LNCAP (cell line): ENCODE results near the gene NT5C3A.

Experiments used
- TF ChIP-seq, protein P1 (sequence below): fragments of 450-650 bp; IDR thresholded peaks from 2 replicates; pipeline ENCODE4 v1.5.1; 2017; ENCODE audit warnings: mild to moderate bottlenecking

NT5C3A gene

DNA sequence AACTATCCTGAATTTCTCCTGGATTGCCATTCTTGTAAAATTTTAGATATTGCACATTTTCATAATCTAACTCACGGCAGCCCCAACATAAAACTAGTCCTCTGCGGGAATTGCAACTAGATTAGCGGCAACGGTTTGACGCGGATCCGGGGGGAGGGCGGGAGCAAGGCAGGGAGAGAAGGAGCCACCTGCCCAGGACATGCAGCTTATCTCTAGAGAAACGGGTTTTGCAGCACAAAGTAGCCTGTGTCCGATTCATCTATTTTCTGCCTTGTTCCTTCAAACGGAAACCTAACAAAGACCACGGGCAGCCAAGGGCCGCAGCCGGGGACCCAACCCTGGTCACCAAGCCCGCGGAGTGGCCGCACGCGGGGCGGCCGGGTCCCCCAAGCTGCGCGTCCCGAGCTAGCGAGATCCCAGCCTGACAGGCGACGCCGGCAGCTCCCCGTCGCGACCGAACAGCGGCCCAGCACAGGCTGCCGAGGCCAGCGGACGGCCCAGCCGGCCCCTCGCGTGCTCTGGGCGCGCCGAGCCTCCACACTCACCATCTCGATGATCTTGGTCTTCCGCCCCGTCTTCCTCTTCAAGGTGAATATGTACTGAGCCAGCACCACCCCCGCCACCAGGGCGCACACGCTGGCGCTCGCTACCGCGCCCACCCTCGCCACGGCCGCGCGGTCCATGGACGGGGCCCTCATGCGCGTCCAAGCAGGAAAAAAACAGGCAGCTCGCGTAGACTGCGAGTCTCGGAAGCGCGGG is at the start of gene NT5C3A:
TSS of gene NT5C3A (minus strand) at position 754 of the 759 bp plus-strand sequence. CDS start at position 683, 71 bp downstream.
- TF ChIP-seq, protein P1, sequence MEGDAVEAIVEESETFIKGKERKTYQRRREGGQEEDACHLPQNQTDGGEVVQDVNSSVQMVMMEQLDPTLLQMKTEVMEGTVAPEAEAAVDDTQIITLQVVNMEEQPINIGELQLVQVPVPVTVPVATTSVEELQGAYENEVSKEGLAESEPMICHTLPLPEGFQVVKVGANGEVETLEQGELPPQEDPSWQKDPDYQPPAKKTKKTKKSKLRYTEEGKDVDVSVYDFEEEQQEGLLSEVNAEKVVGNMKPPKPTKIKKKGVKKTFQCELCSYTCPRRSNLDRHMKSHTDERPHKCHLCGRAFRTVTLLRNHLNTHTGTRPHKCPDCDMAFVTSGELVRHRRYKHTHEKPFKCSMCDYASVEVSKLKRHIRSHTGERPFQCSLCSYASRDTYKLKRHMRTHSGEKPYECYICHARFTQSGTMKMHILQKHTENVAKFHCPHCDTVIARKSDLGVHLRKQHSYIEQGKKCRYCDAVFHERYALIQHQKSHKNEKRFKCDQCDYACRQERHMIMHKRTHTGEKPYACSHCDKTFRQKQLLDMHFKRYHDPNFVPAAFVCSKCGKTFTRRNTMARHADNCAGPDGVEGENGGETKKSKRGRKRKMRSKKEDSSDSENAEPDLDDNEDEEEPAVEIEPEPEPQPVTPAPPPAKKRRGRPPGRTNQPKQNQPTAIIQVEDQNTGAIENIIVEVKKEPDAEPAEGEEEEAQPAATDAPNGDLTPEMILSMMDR = no peak

DNA sequence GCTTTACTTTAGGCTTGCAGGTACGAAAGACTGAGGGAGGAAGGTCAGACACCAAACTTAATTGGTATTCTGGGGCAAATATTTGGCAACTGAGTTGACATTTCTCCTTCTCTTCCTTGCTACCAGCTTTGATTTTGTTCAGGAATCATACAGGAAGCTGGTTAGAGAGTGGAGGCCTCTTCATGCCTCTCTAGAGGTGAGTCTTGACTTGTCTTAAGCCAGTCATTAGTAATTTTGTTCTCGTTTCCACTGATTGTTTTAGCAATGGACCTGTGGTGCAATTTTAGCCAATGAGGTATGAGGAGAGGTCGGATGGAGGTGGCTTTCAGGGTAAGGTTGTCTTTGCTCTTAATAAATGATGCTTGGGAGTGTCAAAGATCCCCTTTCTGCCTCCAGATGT is 49.0 kb upstream of the NT5C3A start:
- TF ChIP-seq, protein P1 = no peak

DNA sequence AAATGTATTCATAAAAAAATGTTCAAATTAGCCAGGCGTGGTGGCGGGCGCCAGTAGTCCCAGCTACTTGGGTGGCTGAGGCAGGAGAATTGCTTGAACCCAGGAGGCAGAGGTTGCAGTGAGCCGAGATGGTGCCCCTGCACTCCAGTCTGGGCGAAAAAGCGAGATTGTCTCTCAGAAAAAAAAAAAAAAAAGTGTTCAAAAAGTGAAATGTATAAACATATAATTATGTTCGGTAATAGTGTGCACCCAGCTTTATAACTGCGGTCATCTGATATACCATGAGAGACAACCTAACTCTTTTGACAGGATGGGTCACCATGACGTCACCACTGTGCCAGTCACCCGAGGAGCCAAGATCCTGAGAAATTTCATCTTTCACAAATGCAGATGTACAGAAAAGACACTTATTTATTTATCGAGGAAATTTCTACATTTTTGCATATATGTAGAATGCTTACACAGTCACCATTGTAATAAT is 47.2 kb upstream of the NT5C3A start:
- TF ChIP-seq, protein P1 = no peak

DNA sequence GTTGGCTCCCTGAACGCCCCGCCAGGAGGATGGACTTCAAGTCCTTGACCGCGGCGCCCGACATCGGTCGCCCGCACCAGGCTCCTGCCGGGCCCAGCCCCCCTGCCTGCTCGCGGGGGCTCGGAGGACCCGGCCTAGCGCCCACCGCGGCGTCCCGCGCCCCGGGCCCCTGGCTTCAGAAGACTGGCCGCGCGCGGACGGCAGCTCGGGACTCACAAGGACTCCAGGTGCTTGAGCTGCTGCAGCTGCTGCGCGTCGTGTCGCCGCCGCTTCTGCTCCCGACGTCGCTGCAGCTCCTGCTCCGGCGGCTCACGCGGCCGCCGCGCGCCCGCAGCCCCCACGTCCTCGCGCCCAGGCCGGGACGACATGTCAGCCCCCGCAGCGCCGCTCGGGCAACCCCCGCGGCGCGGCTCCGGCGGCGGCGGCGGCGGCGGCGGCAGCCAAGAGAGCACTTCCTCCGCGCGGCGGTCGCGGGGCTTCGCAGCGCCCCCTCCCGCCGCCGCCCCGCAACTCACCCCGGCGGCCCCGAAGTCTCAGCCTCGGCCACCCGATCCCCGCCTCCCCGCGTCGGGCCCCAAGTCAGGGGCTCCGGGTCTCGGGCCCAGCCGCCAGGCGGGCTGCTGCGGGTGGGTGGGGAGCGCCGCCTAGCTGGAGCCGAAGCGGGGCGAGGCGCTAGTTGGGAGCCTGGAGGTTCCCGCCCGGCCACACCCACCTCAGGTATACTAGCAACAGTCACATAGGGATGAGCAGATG is 46.6 kb upstream of the NT5C3A start, which contains the start of gene RP9:
TSS of gene RP9 (minus strand) at position 400 of the 753 bp plus-strand sequence. CDS start at position 368, 32 bp downstream.
- TF ChIP-seq, protein P1 = peak; percentile 83

DNA sequence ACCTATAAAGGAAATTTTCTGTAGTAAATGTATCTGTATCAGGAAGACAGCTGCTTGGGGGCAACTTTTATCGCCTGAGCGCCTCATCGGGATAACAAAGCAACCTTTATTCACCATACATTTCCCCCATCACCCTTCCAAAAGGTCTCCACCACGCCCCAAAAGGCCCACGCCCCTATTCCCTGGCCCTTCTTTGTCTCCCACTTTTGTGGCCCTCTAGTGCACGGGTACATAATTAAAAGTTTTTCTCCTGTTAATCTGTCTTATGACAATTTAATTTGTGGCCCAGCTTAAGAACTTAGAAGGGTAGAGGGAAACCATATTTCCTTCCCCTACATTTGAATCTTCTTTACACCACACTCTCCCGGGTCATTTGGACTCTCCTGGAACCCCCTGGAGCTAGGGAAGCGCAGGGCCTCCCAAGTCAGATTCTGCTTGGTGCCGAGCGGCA is 46.0 kb upstream of the NT5C3A start:
- TF ChIP-seq, protein P1 = no peak

DNA sequence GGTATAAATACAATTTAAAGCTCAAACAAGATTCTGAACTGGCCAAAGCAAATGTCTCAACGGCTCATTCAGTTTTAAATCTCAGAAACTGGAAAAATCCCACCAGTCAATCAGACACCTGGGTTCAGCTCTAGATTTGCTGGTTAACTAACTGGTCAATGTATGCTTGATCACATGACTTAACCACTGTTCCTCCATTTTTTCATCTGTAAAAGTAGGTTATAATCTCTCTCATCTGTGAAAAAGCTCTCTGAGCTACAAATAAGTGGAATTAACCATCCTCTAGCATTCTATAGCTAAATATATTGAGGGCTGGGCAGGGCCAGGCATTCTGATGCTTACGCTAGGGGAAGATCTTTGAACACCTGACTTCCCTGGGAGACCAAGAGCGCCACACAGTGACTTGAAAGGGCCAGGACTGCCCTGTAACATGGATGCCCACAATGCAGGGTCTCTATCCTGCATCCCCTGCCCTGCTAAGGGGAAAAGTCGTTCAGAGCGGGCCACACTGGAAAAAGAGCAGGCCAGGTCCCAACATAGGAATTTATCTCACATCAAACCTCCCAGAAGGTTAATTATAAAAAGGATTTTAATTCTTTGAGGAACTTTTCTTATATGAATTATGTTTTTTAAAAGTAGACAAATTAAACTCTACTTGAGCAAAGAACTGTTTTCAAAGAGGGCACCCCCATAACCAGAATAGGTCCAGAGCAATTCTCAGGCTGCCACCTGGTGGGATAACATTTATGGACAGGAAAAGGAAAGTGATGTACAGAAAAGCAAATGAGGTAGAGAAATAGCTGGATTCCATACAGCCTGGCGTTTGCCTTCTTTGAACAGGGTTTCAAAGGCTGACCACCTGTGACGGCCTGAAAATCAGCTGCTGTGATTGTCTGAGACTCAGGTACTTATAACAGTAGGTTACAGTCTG is 44.8 kb upstream of the NT5C3A start:
- TF ChIP-seq, protein P1 = peak; percentile 56; the same call in 1 of the 2 replicates

DNA sequence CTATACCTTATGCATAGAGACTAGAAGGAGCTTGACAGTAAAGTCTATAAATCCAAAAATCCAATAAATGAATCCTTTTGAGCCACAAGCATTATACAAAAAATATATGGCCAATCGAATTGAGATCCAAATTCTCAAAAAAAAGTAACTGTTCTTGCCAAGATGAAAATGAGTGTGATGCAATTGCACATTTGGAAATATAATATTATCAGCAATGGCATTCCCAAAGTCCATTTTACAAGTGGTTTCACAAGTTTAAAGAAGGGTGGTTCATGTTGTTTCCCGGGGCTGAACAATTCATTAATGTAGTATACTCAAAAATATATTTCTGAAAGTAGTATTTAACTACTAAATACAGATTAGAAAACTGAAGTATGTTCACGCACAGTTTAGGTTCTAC is 39.3 kb upstream of the NT5C3A start:
- TF ChIP-seq, protein P1 = no peak
